ENCODE results near the gene CNTNAP3. TPM values are rescaled to one million over a fixed set of nuclear protein-coding genes. Genes with fewer than 3 reads are reported as not detected.
"Not testable (repeated sequence)": the region's sequence is repeated elsewhere in the genome, so short reads cannot be mapped to it uniquely, and the experiment has no call there.

The CNTNAP3 gene
- total and polyA plus RNA-seq, 2 of the 8 experiments (the other 6 are each of a cell fraction or from before 2014, with no cell fraction given) = 2.8 to 9.0 TPM

DNA sequence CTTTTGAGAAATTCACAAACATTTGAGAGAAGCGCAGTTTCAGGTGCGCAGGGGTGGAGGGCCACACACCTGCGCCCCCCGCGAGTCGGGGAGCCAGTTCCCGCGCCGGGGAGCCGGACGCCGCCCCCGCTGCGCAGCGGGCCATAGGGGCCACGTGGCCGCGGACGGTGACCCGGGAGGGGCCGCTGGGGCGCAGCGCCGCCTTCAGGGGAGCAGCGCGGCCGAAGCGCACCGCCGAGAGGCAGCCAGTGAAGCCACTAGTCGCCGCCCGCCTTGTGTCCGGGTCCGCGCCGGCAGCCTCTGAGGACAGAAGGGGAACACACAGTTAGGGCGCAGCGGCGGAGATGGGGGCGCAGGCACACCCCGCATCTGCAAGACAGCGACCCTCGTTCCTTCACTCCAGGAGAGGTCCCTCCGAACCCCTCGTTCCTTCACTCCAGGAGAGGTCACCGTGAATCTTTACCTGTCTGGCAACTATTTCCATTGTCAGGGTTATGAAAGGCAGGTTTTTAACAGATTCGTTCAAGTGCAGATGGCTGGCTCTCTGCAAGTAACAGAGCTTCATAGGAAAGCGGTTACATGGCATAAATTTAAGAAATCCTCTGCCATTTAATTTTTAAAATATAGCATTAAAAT is 209.2 kb downstream of the CNTNAP3 start:
- 8% methylated on average over 46 of the region's 49 CpGs; no CpG with 5 or more reads in 1 of the 2 experiments for WGBS, 2 experiments (ENCODE audit: extremely low coverage in 1 of 2, insufficient coverage in 1 of 2, insufficient read length in 1 of 2, insufficient replicate concordance in 2 of 2, low coverage in 1 of 2, low lambda C conversion rate in 2 of 2, missing lambda C conversion rate in 1 of 2)
- POLR2A ChIA-PET (ENCODE audit: partially characterized antibody); FAIRE-seq; H2BK120ac ChIP-seq (replicated peaks; ENCODE audit: low read depth, low read length); H3K4ac ChIP-seq (replicated peaks; ENCODE audit: insufficient read length, low read depth, low read length); H3K9me3 ChIP-seq (ENCODE audit: insufficient read depth in 2 of 2, low read depth in 1 of 2, low read length in 1 of 2); H3K18ac ChIP-seq (ENCODE audit: extremely low read depth, low read length); H3K79me2 ChIP-seq (ENCODE audit: control insufficient read depth in 1 of 2, insufficient read depth in 2 of 2, low read length in 2 of 2); H4K5ac ChIP-seq (ENCODE audit: insufficient read length, low read depth, low read length); H3K14ac ChIP-seq (ENCODE audit: insufficient read length); H2BK5ac ChIP-seq (ENCODE audit: low read depth, low read length); H2BK15ac ChIP-seq (ENCODE audit: low read length); CTCF ChIA-PET (ENCODE audit: partially characterized antibody); H3K4me1 ChIP-seq (replicated peaks in 1 of 4; ENCODE audit: control insufficient read depth in 3 of 4, insufficient read depth in 4 of 4, low read length in 3 of 4); H3K36me3 ChIP-seq (ENCODE audit: control insufficient read depth in 2 of 4, insufficient read depth in 4 of 4, low read length in 3 of 4); H4K91ac ChIP-seq (replicated peaks; ENCODE audit: insufficient read length, low read length); H2BK12ac ChIP-seq (ENCODE audit: low read depth, low read length); H3K23me2 ChIP-seq (ENCODE audit: low read depth, low read length); H4K8ac ChIP-seq (ENCODE audit: extremely low read depth, insufficient read depth, low read length); H4K20me1 ChIP-seq (replicated peaks in 1 of 2; ENCODE audit: control insufficient read depth in 1 of 2, insufficient read depth in 2 of 2, low read length in 2 of 2); H2BK20ac ChIP-seq (ENCODE audit: low read length); H3K27me3 ChIP-seq (replicated peaks in 1 of 4; ENCODE audit: control insufficient read depth in 3 of 4, extremely low read depth in 1 of 4, insufficient read depth in 3 of 4, low read length in 3 of 4); H2AK5ac ChIP-seq (ENCODE audit: low read depth, low read length); H3K23ac ChIP-seq (ENCODE audit: insufficient read length); H3K27ac ChIP-seq (ENCODE audit: low read depth, low read length); H3K56ac ChIP-seq (replicated peaks; ENCODE audit: insufficient read length, low read depth, low read length); H3K79me1 ChIP-seq (ENCODE audit: low read depth, low read length): not testable (repeated sequence)
- peak in 1 of 2 experiments; percentile 90 for DNase-seq (ENCODE audit: low read depth in 1 of 2, low spot score in 2 of 2)
- Histone ChIP-seq H3K4me2 (ENCODE audit: insufficient read depth in 1 of 2, low read depth in 2 of 2, low read length in 2 of 2) (peak overlapping the region; percentile 50 to 93), H3K4me3 (ENCODE audit: extremely low read depth in 1 of 4, insufficient read depth in 2 of 4, low read depth in 3 of 4, low read length in 4 of 4) (peak overlapping the region; percentile 14 to 56 (median 20); a peak in 5 of 8 replicates), H3K9ac (replicated peaks in 1 of 4; ENCODE audit: extremely low read depth in 1 of 4, low read depth in 3 of 4, low read length in 3 of 4) (peak overlapping the region in 1 of 4 experiments; percentile 45; a peak in 2 of 7 replicates), H2AFZ (ENCODE audit: low read length) (peak overlapping the region; percentile 89)
- TF ChIP-seq, protein P1, sequence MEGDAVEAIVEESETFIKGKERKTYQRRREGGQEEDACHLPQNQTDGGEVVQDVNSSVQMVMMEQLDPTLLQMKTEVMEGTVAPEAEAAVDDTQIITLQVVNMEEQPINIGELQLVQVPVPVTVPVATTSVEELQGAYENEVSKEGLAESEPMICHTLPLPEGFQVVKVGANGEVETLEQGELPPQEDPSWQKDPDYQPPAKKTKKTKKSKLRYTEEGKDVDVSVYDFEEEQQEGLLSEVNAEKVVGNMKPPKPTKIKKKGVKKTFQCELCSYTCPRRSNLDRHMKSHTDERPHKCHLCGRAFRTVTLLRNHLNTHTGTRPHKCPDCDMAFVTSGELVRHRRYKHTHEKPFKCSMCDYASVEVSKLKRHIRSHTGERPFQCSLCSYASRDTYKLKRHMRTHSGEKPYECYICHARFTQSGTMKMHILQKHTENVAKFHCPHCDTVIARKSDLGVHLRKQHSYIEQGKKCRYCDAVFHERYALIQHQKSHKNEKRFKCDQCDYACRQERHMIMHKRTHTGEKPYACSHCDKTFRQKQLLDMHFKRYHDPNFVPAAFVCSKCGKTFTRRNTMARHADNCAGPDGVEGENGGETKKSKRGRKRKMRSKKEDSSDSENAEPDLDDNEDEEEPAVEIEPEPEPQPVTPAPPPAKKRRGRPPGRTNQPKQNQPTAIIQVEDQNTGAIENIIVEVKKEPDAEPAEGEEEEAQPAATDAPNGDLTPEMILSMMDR (IDR thresholded peaks at IDR 0.05; ENCODE audit: control extremely low read depth in 1 of 3, insufficient read depth in 1 of 3, low read depth in 1 of 3, low read length in 3 of 3) = peak; percentile 22 to 58 (median 40)
- 0 out of 2 replicates have a peak, but pooled peaks have one; percentile 19 for TF ChIP-seq TAF1 (IDR thresholded peaks at IDR 0.05; ENCODE audit: low read depth, low read length)
- TF ChIP-seq, protein P2, sequence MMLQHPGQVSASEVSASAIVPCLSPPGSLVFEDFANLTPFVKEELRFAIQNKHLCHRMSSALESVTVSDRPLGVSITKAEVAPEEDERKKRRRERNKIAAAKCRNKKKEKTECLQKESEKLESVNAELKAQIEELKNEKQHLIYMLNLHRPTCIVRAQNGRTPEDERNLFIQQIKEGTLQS (IDR thresholded peaks at IDR 0.05; ENCODE audit: insufficient read depth, low read depth, low read length) = 0 out of 2 replicates have a peak, but pooled peaks have one; percentile 33
- TF ChIP-seq ASH2L (IDR thresholded peaks at IDR 0.05; ENCODE audit: low read length) = peak; percentile 33
- TF ChIP-seq, protein P3, sequence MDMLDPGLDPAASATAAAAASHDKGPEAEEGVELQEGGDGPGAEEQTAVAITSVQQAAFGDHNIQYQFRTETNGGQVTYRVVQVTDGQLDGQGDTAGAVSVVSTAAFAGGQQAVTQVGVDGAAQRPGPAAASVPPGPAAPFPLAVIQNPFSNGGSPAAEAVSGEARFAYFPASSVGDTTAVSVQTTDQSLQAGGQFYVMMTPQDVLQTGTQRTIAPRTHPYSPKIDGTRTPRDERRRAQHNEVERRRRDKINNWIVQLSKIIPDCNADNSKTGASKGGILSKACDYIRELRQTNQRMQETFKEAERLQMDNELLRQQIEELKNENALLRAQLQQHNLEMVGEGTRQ (IDR thresholded peaks at IDR 0.05; ENCODE audit: low read length) = peak; percentile 45
- TF ChIP-seq, protein P4, sequence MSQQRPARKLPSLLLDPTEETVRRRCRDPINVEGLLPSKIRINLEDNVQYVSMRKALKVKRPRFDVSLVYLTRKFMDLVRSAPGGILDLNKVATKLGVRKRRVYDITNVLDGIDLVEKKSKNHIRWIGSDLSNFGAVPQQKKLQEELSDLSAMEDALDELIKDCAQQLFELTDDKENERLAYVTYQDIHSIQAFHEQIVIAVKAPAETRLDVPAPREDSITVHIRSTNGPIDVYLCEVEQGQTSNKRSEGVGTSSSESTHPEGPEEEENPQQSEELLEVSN (IDR thresholded peaks at IDR 0.05) = 0 out of 2 replicates have a peak, but pooled peaks have one; percentile 33
- peak; percentile 30 for TF ChIP-seq KDM4A (IDR thresholded peaks at IDR 0.05; ENCODE audit: low read depth, low read length, severe bottlenecking)

Measured in H1 (cell line).